HG03045 (cell line): Measurements from ENCODE around the gene C1GALT1.

Experiments used
- ATAC-seq: cut with Tn5 transposase; IDR thresholded peaks from one replicate; pipeline ENCODE4 v1.9.1; 2021; ENCODE audit warnings: mild to moderate bottlenecking, moderate library complexity; ENCODE audit not compliant: unreplicated experiment

Gene C1GALT1

DNA sequence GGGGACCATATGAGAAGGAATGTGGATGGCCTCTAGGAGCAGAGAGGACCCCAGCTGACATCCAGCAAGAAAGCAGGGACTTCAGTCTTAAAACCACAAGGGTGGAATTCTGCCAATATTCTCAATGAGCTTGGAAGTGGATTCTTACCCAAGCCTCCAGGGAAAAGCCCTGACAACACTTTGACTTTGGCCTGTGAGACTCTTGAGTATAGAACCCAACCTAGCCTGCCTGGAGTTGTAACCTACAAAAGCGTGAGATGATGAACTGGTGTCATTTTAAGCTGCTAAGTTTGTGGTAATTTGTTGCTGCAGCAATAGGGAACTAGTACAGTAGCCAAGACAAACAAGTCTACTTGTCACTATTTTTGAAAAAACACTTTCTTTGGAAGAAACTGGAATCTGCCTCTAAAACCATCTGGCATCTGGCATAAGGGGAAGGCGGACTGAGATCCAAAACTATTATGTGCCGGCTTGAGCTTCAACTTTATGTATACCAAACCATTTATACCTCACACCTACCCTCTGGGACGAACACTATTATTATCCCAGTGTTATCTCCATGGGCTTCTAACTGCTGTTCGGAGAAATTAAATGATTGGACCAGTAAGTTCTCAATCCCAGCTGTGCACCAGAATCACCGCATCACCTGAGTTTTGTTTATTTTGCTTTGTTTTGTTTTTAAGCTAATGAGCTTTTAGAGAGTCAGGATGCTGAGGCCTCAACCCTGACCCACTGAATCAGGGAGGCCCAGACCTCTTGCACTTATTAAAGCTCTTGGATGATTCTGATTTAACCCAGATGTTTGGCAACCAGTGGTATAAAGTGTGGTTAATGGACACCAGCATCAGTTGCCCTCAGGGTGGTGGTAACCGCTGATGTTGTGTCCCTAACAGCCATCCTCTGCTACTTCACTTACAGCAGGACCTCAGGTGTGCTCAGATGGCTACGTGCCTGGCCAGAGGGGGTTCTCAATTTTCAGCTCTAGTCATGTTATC is 83.0 kb downstream of the C1GALT1 start:
- no peak for ATAC-seq

DNA sequence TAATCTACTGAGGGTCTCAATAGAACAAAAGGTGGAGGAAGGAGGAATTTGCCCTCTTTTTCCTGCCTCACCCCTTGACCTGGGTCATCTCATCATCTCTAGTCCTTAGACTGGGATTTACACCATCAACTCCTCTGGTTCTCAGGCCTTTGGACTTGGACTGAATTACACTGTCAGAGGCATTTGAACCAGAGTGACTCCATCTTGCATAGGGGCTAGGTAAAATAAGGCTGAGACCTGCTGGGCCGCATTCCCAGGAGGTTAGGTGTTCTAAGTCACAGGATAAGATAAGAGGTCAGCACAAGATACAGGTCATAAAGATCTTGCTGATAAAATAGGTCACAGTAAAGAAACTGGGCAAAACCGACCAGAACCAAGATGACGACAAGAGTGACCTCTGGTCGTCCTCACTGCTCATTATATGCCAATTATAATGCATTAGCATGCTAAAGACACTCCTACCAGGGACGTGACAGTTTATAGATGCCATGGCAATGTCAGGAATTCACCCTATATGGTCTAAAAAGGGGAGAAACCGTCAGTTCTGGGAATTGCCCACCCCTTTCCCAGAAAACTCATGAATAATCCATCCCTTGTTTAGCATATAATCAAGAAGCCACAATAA is 84.0 kb downstream of the C1GALT1 start:
- no peak for ATAC-seq

DNA sequence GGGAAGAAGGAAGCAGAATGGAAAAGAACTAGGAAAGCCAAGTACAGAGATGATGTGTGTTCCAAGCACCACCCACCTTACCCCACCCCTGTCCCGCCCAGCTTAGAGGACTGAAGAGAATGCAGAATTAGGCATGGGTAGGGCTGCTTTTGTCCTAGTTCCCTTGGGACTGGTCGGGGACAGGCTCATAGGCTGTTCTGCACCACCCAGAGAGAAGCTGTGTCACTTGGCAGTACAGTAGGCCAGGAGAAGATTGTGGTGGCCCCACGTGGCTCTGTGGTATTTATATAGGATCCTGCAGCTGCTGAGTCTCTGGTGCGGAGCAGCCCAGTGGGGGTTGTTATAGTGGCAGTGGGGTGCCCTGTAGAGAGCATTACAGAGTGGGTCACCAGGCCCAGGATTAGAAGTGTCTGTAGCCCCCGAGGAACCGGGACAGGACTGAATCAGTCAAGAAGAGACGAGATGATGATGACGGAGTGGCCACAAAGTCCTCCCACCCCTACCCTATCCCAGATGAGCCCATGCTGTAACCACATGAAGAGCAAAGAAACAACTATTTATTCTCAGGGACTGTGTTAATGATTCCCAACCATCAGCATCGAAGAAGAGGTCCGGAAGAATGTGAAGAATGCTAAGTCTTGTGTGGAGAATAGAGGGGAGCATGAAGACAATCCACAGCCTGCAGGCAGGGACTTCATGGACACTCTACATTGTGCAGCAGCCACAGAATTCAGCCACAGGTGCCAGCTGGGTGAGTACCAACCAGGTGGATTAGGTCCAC is 88.9 kb downstream of the C1GALT1 start:
- no peak for ATAC-seq

DNA sequence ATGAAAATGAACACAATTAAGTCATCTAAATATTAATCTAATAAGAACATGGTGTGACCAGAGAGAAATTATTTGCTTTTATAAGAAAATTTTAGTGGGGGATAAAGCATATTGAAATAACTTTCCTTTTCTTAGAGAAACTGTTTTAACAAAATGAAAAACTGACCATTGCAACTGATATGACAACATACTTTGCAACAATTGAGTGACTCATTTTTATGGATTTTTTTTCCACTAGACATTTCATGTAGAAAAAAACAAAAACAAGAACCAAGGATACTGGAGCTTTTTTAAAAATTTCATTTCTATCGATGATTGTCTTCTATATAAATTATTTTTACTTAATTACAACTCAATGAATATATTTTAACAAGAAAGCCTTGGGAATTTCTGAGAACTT is 90.0 kb downstream of the C1GALT1 start:
- no peak for ATAC-seq

DNA sequence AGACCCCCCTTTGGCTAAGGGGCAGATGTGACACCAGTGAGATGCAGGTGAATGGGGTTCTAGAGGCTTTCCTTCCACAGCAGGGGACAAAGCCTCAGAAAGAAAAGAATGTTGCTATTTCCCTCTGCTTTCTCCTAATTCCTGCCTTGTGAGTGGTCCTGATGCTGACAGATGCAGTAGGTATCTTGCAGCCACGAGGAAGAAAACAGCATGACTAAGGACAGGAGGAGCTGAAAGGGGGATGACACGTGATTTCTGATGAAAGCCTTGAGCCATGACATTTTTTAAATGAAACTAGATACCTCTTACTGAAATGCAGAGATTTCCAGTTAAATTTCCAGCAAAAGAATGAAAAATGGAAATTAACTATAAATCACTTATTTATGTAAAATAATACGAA is 92.4 kb downstream of the C1GALT1 start:
- ATAC-seq, result no peak

DNA sequence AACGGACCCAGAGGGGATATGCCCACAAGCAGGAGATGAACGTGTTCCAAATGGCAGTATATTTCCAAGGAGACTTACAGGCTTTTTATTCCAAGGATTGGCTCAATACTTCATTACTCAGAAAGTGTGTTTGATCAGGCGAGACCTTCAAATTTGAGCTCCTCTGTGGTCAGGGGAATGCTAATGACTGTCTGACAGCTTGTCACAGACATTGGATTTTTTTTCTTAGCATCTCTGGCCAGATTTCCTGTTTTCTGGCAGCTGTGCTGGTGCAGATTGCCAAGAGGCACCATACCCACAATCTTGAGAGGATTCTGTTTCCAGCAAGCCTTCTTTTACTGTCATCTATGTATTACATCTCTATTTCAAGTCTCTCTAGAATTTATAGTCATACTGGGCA is 93.8 kb downstream of the C1GALT1 start:
- ATAC-seq, result no peak

DNA sequence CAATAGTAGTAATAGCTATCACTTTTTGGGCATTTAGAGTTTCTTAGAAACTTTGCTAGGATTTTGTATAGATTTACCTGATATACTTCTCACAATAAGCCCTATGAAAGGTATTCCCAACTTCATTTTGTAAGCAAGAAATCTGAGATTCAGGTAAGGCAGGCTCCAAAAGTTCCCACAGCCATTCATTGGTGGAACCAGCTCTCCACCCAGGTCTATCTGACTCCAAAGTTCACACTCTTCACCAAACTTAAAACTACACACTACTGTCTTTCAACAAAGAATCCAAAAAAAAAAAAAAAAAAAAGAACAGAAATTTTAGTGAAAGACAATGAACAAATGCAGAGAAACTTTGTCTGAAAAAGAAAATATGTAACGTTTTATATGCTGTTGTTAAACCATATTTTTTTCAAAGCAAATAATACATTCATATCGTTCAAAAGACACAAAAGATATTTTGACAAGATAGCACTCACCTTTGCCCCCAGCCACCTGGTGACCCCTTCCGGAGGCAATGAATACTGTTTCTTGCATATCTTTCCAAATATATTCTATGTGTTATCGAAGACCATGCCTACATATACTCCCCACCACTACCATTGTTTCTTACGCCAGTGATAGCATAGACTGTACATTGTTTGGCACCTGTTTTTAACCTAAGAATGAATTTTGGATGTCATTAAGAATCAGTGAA is 108.2 kb downstream of the C1GALT1 start:
- ATAC-seq, result no peak

DNA sequence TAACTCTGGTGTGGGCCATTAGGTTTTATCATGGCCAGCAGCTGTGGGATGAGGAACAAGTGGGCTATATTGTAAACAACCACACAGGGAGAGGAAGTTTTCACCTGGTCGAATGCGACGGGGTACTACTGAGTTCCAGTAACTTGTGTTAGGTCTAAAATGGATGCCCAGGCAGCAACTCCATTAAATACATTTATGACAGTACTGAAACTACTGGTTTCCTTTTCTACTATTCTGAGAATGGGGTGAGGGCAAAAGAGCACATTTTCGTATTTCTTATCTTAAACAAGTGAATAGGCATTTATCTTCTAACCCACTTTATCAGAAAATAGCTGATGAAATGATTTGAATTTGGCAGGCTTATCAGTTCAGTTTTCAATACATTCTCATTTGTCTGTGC is 109.7 kb downstream of the C1GALT1 start:
- ATAC-seq, result no peak

DNA sequence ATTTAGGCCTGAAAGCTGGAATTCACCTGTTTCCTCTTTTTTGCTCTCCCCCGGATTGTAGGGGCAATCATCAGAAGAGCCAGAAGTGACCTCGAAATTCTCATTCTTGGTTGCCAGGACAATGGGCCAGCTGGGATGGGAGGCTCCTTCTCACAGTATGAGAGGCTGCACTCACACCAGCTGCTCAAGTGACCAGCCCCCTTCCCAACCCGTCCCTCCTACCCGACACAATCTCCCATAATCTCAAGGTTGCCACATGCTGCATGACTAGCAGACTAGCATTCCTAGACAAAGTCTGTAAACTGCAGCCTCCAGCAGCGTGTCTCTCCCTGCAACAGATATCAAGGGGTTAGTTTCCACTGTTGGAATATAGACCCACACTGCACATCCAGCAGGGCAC is 110.3 kb downstream of the C1GALT1 start:
- no peak for ATAC-seq

DNA sequence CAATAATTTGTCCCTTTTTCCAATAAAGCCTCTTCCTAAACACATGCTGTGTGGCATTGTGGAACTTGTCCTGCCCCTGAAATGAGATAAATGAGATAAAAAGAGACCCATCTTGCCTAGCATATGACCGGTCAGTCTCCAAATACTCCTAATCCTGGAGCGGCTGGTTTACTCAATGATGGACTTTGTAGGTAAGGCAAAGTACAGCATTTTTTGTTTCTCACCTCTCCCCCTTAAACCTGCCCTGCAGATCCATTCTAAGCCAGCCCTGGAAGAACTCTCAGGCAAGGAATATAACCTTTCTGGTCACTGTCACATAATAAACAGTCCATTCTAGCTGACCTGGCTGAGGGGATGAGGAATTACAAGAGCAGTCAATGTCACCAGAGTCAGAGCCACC is 110.7 kb downstream of the C1GALT1 start:
- ATAC-seq, result no peak

DNA sequence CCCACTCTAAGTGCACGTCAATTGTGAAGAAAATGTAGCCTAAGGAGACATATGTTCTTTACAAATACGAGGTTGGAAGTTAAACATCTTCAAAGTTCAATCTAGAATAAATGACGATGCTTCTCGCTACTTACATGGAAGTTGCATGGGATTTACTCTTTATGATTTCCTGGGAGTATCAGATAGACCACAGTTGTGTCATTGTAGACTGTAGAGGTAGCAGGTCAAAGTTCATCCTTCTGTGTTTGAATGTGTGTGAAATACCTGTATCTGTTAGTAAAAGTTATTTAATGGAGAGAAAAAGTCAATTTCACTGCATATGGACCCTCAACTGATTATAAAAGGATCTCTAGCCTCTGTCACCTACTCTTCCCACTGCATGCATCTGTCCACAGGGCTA is 112.6 kb downstream of the C1GALT1 start:
- ATAC-seq, result no peak
